ENCODE data around the gene NECTIN2.
A peak's percentile ranks its signal among the peaks of the same experiment; 100 is the strongest.
"Not testable (repeated sequence)": the region's sequence is repeated elsewhere in the genome, so short reads cannot be mapped to it uniquely, and the experiment has no call there.

Gene NECTIN2

GRCh38 chr19:44884566-44884965 is 38.5 kb downstream of the NECTIN2 start:
- DNase-seq (ENCODE audit: low read depth) = no peak

GRCh38 chr19:44886141-44886540 is 40.0 kb downstream of the NECTIN2 start:
- DNase-seq (ENCODE audit: low read depth) = no peak

- DNase-seq (ENCODE audit: low read depth) = no peak
These were observed 41.6 kb downstream of the NECTIN2 start for GRCh38 chr19:44887648-44888047.

- not testable (repeated sequence) for DNase-seq (ENCODE audit: low read depth)
These were observed 42.2 kb downstream of the NECTIN2 start for GRCh38 chr19:44888335-44888734.

GRCh38 chr19:44889830-44890365 is 43.8 kb downstream of the NECTIN2 start:
- no peak for DNase-seq (ENCODE audit: low read depth)

- DNase-seq (ENCODE audit: low read depth) = peak; percentile 100
These were observed 44.4 kb downstream of the NECTIN2 start for GRCh38 chr19:44890366-44891015.

GRCh38 chr19:44891016-44891882 is 45.2 kb downstream of the NECTIN2 start, which contains the start of gene TOMM40:
Gene TOMM40 (plus strand): TSS chr19:44891254. CDS start chr19:44891416, 162 bp downstream.
- no peak for DNase-seq (ENCODE audit: low read depth)

- DNase-seq (ENCODE audit: low read depth) = no peak
These were observed 46.8 kb downstream of the NECTIN2 start for GRCh38 chr19:44892932-44893331.

GRCh38 chr19:44893332-44894051 is 47.4 kb downstream of the NECTIN2 start:
- DNase-seq (ENCODE audit: low read depth) = no peak

GRCh38 chr19:44894052-44894400 is 47.9 kb downstream of the NECTIN2 start:
- DNase-seq (ENCODE audit: low read depth) = no peak

- no peak for DNase-seq (ENCODE audit: low read depth)
These were observed 48.8 kb downstream of the NECTIN2 start for GRCh38 chr19:44894946-44895345.

- no peak for DNase-seq (ENCODE audit: low read depth)
These were observed 51.7 kb downstream of the NECTIN2 start for GRCh38 chr19:44897835-44898234.

- no peak for DNase-seq (ENCODE audit: low read depth)
These were observed 54.5 kb downstream of the NECTIN2 start for GRCh38 chr19:44900328-44901244.

- DNase-seq (ENCODE audit: low read depth) = no peak
These were observed 57.1 kb downstream of the NECTIN2 start for GRCh38 chr19:44903216-44903601.

GRCh38 chr19:44903602-44904425 is 57.7 kb downstream of the NECTIN2 start:
- DNase-seq (ENCODE audit: low read depth) = no peak

- DNase-seq (ENCODE audit: low read depth) = no peak
These were observed 58.4 kb downstream of the NECTIN2 start for GRCh38 chr19:44904426-44904994.

GRCh38 chr19:44905437-44906160 is 59.5 kb downstream of the NECTIN2 start, which contains the start of gene APOE:
Gene APOE (plus strand): TSS chr19:44905796. CDS start chr19:44906625, 829 bp downstream.
- DNase-seq (ENCODE audit: low read depth) = no peak

GRCh38 chr19:44907613-44908012 is 61.5 kb downstream of the NECTIN2 start:
- DNase-seq (ENCODE audit: low read depth) = no peak
